ENCODE measurements around the gene PHKB. TPM values are rescaled to one million over a fixed set of nuclear protein-coding genes. Genes with fewer than 3 reads are reported as not detected.

The PHKB gene
- total and polyA plus RNA-seq, 7 experiments from 2014 or later: 23.9 to 82.9 (median 48.9) TPM

DNA sequence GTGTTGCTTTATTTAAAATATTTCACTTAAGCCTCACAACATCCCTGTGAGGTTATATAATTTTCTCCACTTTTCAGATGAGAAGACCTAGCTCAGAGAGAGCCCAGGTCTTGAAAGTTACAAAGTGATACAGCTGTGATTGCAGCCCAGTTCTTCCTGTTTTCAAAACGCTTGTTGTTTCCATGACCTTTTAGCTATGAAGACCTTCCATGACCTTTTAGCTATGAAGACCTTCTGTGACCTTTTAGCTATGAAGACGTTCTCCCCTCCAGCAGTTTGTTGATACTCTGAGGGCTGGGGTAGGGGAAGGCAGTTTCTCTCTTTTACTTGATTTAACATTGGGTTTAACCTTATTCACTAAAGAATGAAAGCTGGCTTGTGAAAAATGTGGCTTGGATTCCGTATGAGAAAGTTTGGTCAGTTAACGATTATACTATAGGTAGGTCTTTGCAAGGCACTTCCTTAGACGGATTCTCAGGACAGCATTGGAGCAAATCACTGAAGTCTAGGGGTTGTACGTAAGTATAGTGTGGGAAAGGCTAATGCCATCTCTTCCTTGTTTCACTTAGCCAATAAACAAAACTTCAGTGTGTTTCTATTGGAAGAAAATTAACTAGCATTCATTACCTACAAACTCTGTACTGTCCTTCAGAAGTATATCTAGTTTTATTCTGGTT lies 20.7 kb downstream of the PHKB start:
- CTCF ChIA-PET: no interaction called here

DNA sequence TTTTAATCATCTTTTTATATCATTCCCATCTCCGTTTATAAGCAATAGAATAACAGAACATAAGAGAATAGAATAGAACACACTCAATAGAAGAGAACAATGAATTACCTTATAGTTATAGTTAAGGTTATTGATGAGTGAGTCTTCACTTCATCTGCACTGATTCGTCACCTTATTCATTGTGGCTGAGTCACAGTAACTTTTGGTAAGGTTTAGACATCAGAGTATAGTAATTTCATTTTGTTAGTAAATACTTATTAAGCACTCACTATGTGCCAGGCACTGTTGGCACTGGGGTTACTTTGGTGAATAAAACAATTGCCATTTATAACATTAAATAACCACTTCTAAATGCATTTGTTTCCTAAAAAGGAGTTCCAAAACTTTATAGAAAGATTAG lies 22.5 kb downstream of the PHKB start:
- Histone ChIP-seq H3K27ac (ENCODE audit: low read depth, low read length) (no peak overlapping the region), H3K4me3 (ENCODE audit: low read length) (no peak overlapping the region), H3K9me3 (ENCODE audit: control insufficient read depth in 2 of 3, low read length in 3 of 3) (no peaks in the 10 kb centered on the region), H3K4me1 (ENCODE audit: control insufficient read depth in 2 of 2, insufficient read depth in 2 of 2, low read length in 2 of 2) (no peaks in the 10 kb centered on the region), H3K27me3 (ENCODE audit: control insufficient read depth in 2 of 2, insufficient read depth in 2 of 2, low read length in 2 of 2) (no peaks in the 10 kb centered on the region), H3K36me3 (ENCODE audit: control insufficient read depth in 2 of 3, insufficient read depth in 3 of 3, low read length in 3 of 3) (peaks cover 0 to 3% (median 0%) of the 10 kb centered on the region in 3 experiments)
- Mint-ChIP-seq H3K9me3 (peaks cover 0 to 25% (median 6%) of the 10 kb centered on the region in 11 donors), H3K27me3 (no peaks in the 10 kb centered on the region), H3K27ac (peak overlapping the region in 2 of 9 donors; percentile 5 to 42), H3K4me1 (peaks cover 5 to 50% (median 29%) of the 10 kb centered on the region in 7 donors), H3K36me3 (peaks cover 11 to 61% (median 38%) of the 10 kb centered on the region in 5 donors), H3K4me3 (no peak overlapping the region)
- ChIA-PET POLR2A (no interaction called here), CTCF (no interaction called here)
- no peak for DNase-seq
- intact Hi-C loops (cut with micrococcal nuclease): no loop called here
- no peak for ATAC-seq

More for the DNA sequence above, 20.7 kb downstream of the PHKB start:
- Mint-ChIP-seq H3K4me1 (peaks cover 5 to 61% (median 35%) of the 10 kb centered on the region in 7 donors), H3K27ac (peak overlapping the region in 4 of 9 donors; percentile 25 to 72 (median 50)), H3K9me3 (peaks cover 0 to 10% (median 3%) of the 10 kb centered on the region in 11 donors), H3K27me3 (no peaks in the 10 kb centered on the region), H3K4me3 (peak overlapping the region in 2 of 10 donors; percentile 23 to 60), H3K36me3 (peaks cover 7 to 49% (median 22%) of the 10 kb centered on the region in 5 donors)
- Histone ChIP-seq H3K4me3 (ENCODE audit: low read length) (no peak overlapping the region), H3K36me3 (ENCODE audit: control insufficient read depth in 2 of 3, insufficient read depth in 3 of 3, low read length in 3 of 3) (no peaks in the 10 kb centered on the region), H3K27me3 (ENCODE audit: control insufficient read depth in 2 of 2, insufficient read depth in 2 of 2, low read length in 2 of 2) (no peaks in the 10 kb centered on the region), H3K9me3 (ENCODE audit: control insufficient read depth in 2 of 3, low read length in 3 of 3) (no peaks in the 10 kb centered on the region), H3K4me1 (ENCODE audit: control insufficient read depth in 2 of 2, insufficient read depth in 2 of 2, low read length in 2 of 2) (no peaks in the 10 kb centered on the region), H3K27ac (ENCODE audit: low read depth, low read length) (no peak overlapping the region)
- ATAC-seq: no peak
- DNase-seq: no peak
- POLR2A ChIA-PET: no interaction called here
- intact Hi-C loops (cut with micrococcal nuclease): no loop called here

DNA sequence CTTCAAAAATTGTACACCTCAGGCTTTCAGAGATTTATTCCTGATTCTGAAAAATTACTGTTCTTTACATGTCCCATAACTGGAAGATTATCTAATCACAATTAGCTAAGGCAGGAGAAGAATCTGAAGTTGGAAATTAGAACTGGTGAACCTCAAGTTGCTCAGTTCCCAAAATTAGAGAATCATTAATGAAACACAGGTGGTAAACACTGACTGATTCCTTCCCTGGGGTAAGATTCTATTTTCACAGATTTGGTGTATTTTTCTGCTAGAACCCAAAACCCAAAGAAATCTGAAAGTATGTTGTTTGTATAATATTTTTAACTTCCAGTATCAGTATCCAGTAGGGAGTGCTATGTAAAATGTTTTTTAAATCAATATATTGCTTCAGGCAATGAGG lies 25.7 kb downstream of the PHKB start:
- Histone ChIP-seq H3K27ac (ENCODE audit: low read depth, low read length) (no peak overlapping the region), H3K27me3 (ENCODE audit: control insufficient read depth in 2 of 2, insufficient read depth in 2 of 2, low read length in 2 of 2) (no peaks in the 10 kb centered on the region), H3K4me3 (ENCODE audit: low read length) (no peak overlapping the region), H3K9me3 (ENCODE audit: control insufficient read depth in 2 of 3, low read length in 3 of 3) (peaks cover 0 to 8% (median 0%) of the 10 kb centered on the region in 3 experiments), H3K4me1 (ENCODE audit: control insufficient read depth in 2 of 2, insufficient read depth in 2 of 2, low read length in 2 of 2) (no peaks in the 10 kb centered on the region), H3K36me3 (ENCODE audit: control insufficient read depth in 2 of 3, insufficient read depth in 3 of 3, low read length in 3 of 3) (peaks cover 0 to 4% (median 0%) of the 10 kb centered on the region in 3 experiments)
- DNase-seq (no peak), ATAC-seq (no peak)
- peaks cover 3 to 49% (median 8%) of the 10 kb centered on the region in 7 donors for H3K4me1 Mint-ChIP-seq
- CTCF ChIA-PET: no interaction called here
- intact Hi-C loops (cut with micrococcal nuclease): no loop called here
- POLR2A ChIA-PET: no interaction called here
- H3K4me3 Mint-ChIP-seq: no peak overlapping the region
- no peak overlapping the region for H3K27ac Mint-ChIP-seq
- H3K36me3 Mint-ChIP-seq: peaks cover 11 to 65% (median 62%) of the 10 kb centered on the region in 5 donors
- peaks cover 0 to 57% (median 25%) of the 10 kb centered on the region in 11 donors for H3K9me3 Mint-ChIP-seq
- no peaks in the 10 kb centered on the region for H3K27me3 Mint-ChIP-seq

DNA sequence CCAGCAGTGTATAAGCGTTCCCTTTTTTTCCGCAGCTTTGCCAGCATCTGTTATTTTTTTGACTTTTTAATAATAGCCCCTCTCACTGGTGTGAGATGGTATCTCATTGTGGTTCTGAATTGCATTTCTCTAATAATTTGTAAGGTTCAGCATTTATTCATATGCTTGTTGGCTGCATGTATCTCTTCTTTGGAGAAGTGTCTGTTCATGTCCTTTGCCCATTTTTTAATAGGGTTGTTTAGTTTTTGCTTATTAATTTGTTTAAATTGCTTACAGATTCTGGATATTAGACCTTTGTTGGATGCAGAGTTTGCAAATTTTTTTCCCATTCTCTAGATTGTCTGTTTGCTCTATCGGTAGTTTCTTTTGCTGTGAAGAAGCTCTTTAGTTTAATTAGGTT lies 26.9 kb downstream of the PHKB start:
- H3K27me3 Mint-ChIP-seq: no peaks in the 10 kb centered on the region
- H3K9me3 Mint-ChIP-seq: peaks cover 0 to 66% (median 25%) of the 10 kb centered on the region in 11 donors
- H3K4me1 Mint-ChIP-seq: peaks cover 12 to 58% (median 17%) of the 10 kb centered on the region in 7 donors
- H3K36me3 Mint-ChIP-seq: peaks cover 11 to 75% (median 66%) of the 10 kb centered on the region in 5 donors
- peak overlapping the region in 1 of 9 donors; percentile 21 for H3K27ac Mint-ChIP-seq
- Histone ChIP-seq H3K9me3 (ENCODE audit: control insufficient read depth in 2 of 3, low read length in 3 of 3) (peaks cover 0 to 19% (median 0%) of the 10 kb centered on the region in 3 experiments), H3K27ac (ENCODE audit: low read depth, low read length) (no peak overlapping the region), H3K27me3 (ENCODE audit: control insufficient read depth in 2 of 2, insufficient read depth in 2 of 2, low read length in 2 of 2) (no peaks in the 10 kb centered on the region), H3K36me3 (ENCODE audit: control insufficient read depth in 2 of 3, insufficient read depth in 3 of 3, low read length in 3 of 3) (peaks cover 0 to 4% (median 0%) of the 10 kb centered on the region in 3 experiments), H3K4me3 (ENCODE audit: low read length) (no peak overlapping the region), H3K4me1 (ENCODE audit: control insufficient read depth in 2 of 2, insufficient read depth in 2 of 2, low read length in 2 of 2) (no peaks in the 10 kb centered on the region)
- POLR2A ChIA-PET: no interaction called here
- no peak for ATAC-seq
- DNase-seq: no peak
- intact Hi-C loops (cut with micrococcal nuclease): no loop called here
- no peak overlapping the region for H3K4me3 Mint-ChIP-seq
- CTCF ChIA-PET: no interaction called here

DNA sequence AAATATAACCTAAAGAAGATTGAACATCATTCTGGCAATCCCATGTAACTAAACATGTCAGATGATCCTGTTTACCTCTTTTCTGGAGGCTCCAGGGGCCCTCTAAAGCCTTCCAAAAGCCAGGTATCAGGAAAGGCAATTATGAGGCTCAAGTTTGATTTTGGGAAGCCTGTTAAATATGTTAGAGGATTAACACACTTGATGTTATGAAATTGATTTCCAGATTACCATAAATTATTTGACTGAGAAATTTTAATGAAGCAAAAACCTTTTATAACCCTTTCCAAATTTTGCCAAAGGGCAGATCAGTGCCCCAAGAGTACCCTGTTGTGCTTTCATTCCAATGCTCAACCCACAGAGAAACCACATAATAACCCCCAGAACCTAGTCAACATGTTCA lies 29.3 kb downstream of the PHKB start:
- no peak overlapping the region for H3K27ac ChIP-seq (ENCODE audit: low read depth, low read length)
- Mint-ChIP-seq H3K27ac (peak overlapping the region in 4 of 9 donors; percentile 36 to 96 (median 85)), H3K4me3 (peak overlapping the region in 3 of 10 donors; percentile 8 to 63 (median 31)), H3K36me3 (peaks cover 11 to 71% (median 54%) of the 10 kb centered on the region in 5 donors), H3K4me1 (peaks cover 17 to 60% (median 30%) of the 10 kb centered on the region in 7 donors), H3K9me3 (peaks cover 0 to 67% (median 25%) of the 10 kb centered on the region in 11 donors), H3K27me3 (no peaks in the 10 kb centered on the region)
- H3K4me1 ChIP-seq (ENCODE audit: control insufficient read depth in 2 of 2, insufficient read depth in 2 of 2, low read length in 2 of 2): peaks cover 0 to 13% of the 10 kb centered on the region in 2 donors
- ChIA-PET CTCF (interaction anchor here (0.6 kb wide), 1 partner anchor 12 kb away, joined by 3 read pairs; no protein-coding TSS in a partner anchor), POLR2A (no interaction called here)
- intact Hi-C loops (cut with micrococcal nuclease): no loop called here
- no peak for DNase-seq
- peaks cover 0 to 19% (median 0%) of the 10 kb centered on the region in 3 experiments for H3K9me3 ChIP-seq (ENCODE audit: control insufficient read depth in 2 of 3, low read length in 3 of 3)
- no peak overlapping the region for H3K4me3 ChIP-seq (ENCODE audit: low read length)
- peaks cover 0 to 4% (median 0%) of the 10 kb centered on the region in 3 experiments for H3K36me3 ChIP-seq (ENCODE audit: control insufficient read depth in 2 of 3, insufficient read depth in 3 of 3, low read length in 3 of 3)
- ATAC-seq: no peak
- H3K27me3 ChIP-seq (ENCODE audit: control insufficient read depth in 2 of 2, insufficient read depth in 2 of 2, low read length in 2 of 2): no peaks in the 10 kb centered on the region

DNA sequence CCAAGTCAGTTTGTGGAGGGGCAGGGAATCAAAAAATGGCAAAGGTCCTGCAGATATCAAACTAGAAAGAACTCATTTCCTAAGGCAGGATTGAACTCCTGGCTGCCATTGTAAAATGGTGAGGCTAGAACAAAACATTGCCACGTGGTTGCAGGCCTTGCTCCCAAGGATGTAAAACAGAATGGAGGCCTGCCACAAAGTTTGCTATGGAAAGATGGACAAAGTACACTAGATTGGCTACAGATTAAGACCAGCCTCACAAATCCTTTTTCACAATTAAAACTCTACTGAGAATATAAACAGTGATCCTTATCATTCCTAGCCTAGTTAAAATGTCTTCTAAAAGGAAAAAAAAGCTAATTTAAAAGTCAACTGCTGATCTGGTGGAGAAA lies 30.9 kb downstream of the PHKB start:
- no peak overlapping the region for H3K4me3 ChIP-seq (ENCODE audit: low read length)
- intact Hi-C loops (cut with micrococcal nuclease): no loop called here
- DNase-seq: no peak
- ChIA-PET POLR2A (no interaction called here), CTCF (no interaction called here)
- peak overlapping the region in 4 of 10 donors; percentile 43 to 90 (median 64) for H3K4me3 Mint-ChIP-seq
- peaks cover 0 to 13% of the 10 kb centered on the region in 2 donors for H3K4me1 ChIP-seq (ENCODE audit: control insufficient read depth in 2 of 2, insufficient read depth in 2 of 2, low read length in 2 of 2)
- peaks cover 11 to 62% (median 49%) of the 10 kb centered on the region in 5 donors for H3K36me3 Mint-ChIP-seq
- H3K27ac Mint-ChIP-seq: peak overlapping the region in 8 of 9 donors; percentile 20 to 96 (median 85)
- ATAC-seq: no peak
- H3K27ac ChIP-seq (ENCODE audit: low read depth, low read length): no peak overlapping the region
- H3K9me3 Mint-ChIP-seq: peaks cover 0 to 56% (median 22%) of the 10 kb centered on the region in 11 donors
- H3K4me1 Mint-ChIP-seq: peaks cover 14 to 71% (median 41%) of the 10 kb centered on the region in 7 donors
- H3K27me3 Mint-ChIP-seq: no peaks in the 10 kb centered on the region
- H3K36me3 ChIP-seq (ENCODE audit: control insufficient read depth in 2 of 3, insufficient read depth in 3 of 3, low read length in 3 of 3): peaks cover 0 to 4% (median 0%) of the 10 kb centered on the region in 3 experiments
- peaks cover 0 to 19% (median 0%) of the 10 kb centered on the region in 3 experiments for H3K9me3 ChIP-seq (ENCODE audit: control insufficient read depth in 2 of 3, low read length in 3 of 3)
- H3K27me3 ChIP-seq (ENCODE audit: control insufficient read depth in 2 of 2, insufficient read depth in 2 of 2, low read length in 2 of 2): no peaks in the 10 kb centered on the region
